ENCODE results near the gene MYL2. TPM values are rescaled to one million over a fixed set of nuclear protein-coding genes. Genes with fewer than 3 reads are reported as not detected.
"Not testable (repeated sequence)": the region's sequence is repeated elsewhere in the genome, so short reads cannot be mapped to it uniquely, and the experiment has no call there.

Gene MYL2
- total RNA-seq, 1 donor from 2014 or later, result not detected

- Mint-ChIP-seq H3K36me3 (ENCODE audit: unreplicated experiment) (no peaks in the 10 kb centered on the region), H3K27me3 (ENCODE audit: unreplicated experiment) (peaks cover 21% of the 10 kb centered on the region), H3K4me3 (ENCODE audit: unreplicated experiment) (no peak overlapping the region), H3K4me1 (ENCODE audit: unreplicated experiment) (no peaks in the 10 kb centered on the region), H3K27ac (ENCODE audit: unreplicated experiment) (no peak overlapping the region), H3K9me3 (ENCODE audit: unreplicated experiment) (no peaks in the 10 kb centered on the region)
- no peak for TF ChIP-seq CTCF (IDR thresholded peaks at IDR 0.05)
- no peak for DNase-seq (ENCODE audit: extremely low spot score, unreplicated experiment)
These were observed 36.8 kb upstream of the MYL2 start for GRCh38 chr12:110957159-110957558.

- peaks cover 15% of the 10 kb centered on the region for H3K9me3 Mint-ChIP-seq (ENCODE audit: unreplicated experiment)
- H3K4me1 Mint-ChIP-seq (ENCODE audit: unreplicated experiment); H3K27ac Mint-ChIP-seq (ENCODE audit: unreplicated experiment); H3K4me3 Mint-ChIP-seq (ENCODE audit: unreplicated experiment); H3K36me3 Mint-ChIP-seq (ENCODE audit: unreplicated experiment): not testable (repeated sequence)
- peak; percentile 83 for DNase-seq (ENCODE audit: extremely low spot score, unreplicated experiment)
- peaks cover 18% of the 10 kb centered on the region for H3K27me3 Mint-ChIP-seq (ENCODE audit: unreplicated experiment)
These were observed 30.5 kb upstream of the MYL2 start for GRCh38 chr12:110950867-110951266.

GRCh38 chr12:110950466-110950865 is 30.1 kb upstream of the MYL2 start:
- not testable (repeated sequence) for H3K4me3 Mint-ChIP-seq (ENCODE audit: unreplicated experiment); H3K4me1 Mint-ChIP-seq (ENCODE audit: unreplicated experiment); H3K36me3 Mint-ChIP-seq (ENCODE audit: unreplicated experiment); H3K27ac Mint-ChIP-seq (ENCODE audit: unreplicated experiment)
- H3K27me3 Mint-ChIP-seq (ENCODE audit: unreplicated experiment), result peaks cover 18% of the 10 kb centered on the region
- peaks cover 18% of the 10 kb centered on the region for H3K9me3 Mint-ChIP-seq (ENCODE audit: unreplicated experiment)
- peak; percentile 57 for DNase-seq (ENCODE audit: extremely low spot score, unreplicated experiment)

GRCh38 chr12:110948041-110948440 is 27.7 kb upstream of the MYL2 start:
- Mint-ChIP-seq H3K4me3 (ENCODE audit: unreplicated experiment) (no peak overlapping the region), H3K4me1 (ENCODE audit: unreplicated experiment) (no peaks in the 10 kb centered on the region), H3K27ac (ENCODE audit: unreplicated experiment) (no peak overlapping the region), H3K9me3 (ENCODE audit: unreplicated experiment) (peaks cover 19% of the 10 kb centered on the region), H3K36me3 (ENCODE audit: unreplicated experiment) (no peaks in the 10 kb centered on the region), H3K27me3 (ENCODE audit: unreplicated experiment) (peaks cover 15% of the 10 kb centered on the region)
- TF ChIP-seq CTCF (IDR thresholded peaks at IDR 0.05), result no peak
- DNase-seq (ENCODE audit: extremely low spot score, unreplicated experiment), result peak; percentile 21

- no peak overlapping the region for H3K27ac Mint-ChIP-seq (ENCODE audit: unreplicated experiment)
- peak; percentile 10 for DNase-seq (ENCODE audit: extremely low spot score, unreplicated experiment)
- H3K4me3 Mint-ChIP-seq (ENCODE audit: unreplicated experiment), result no peak overlapping the region
- H3K27me3 Mint-ChIP-seq (ENCODE audit: unreplicated experiment), result peaks cover 8% of the 10 kb centered on the region
- TF ChIP-seq CTCF (IDR thresholded peaks at IDR 0.05), result no peak
- no peaks in the 10 kb centered on the region for H3K4me1 Mint-ChIP-seq (ENCODE audit: unreplicated experiment)
- peaks cover 19% of the 10 kb centered on the region for H3K9me3 Mint-ChIP-seq (ENCODE audit: unreplicated experiment)
- H3K36me3 Mint-ChIP-seq (ENCODE audit: unreplicated experiment), result no peaks in the 10 kb centered on the region
These were observed 23.0 kb upstream of the MYL2 start for GRCh38 chr12:110943373-110943772.

- peaks cover 9% of the 10 kb centered on the region for H3K9me3 Mint-ChIP-seq (ENCODE audit: unreplicated experiment)
- peaks cover 6% of the 10 kb centered on the region for H3K4me1 Mint-ChIP-seq (ENCODE audit: unreplicated experiment)
- DNase-seq (ENCODE audit: extremely low spot score, unreplicated experiment), result peak; percentile 73
- peaks cover 16% of the 10 kb centered on the region for H3K27me3 Mint-ChIP-seq (ENCODE audit: unreplicated experiment)
- H3K36me3 Mint-ChIP-seq (ENCODE audit: unreplicated experiment), result no peaks in the 10 kb centered on the region
- H3K4me3 Mint-ChIP-seq (ENCODE audit: unreplicated experiment), result no peak overlapping the region
- no peak overlapping the region for H3K27ac Mint-ChIP-seq (ENCODE audit: unreplicated experiment)
- no peak for TF ChIP-seq CTCF (IDR thresholded peaks at IDR 0.05)
These were observed 21.0 kb upstream of the MYL2 start for GRCh38 chr12:110941391-110941790.

Data from osteocyte (in vitro differentiated cells).